ENCODE data around the gene ZNF236. TPM values are rescaled to one million over a fixed set of nuclear protein-coding genes. Genes with fewer than 3 reads are reported as not detected.
A peak's percentile ranks its signal among the peaks of the same experiment; 100 is the strongest.

The ZNF236 gene
- total and polyA plus RNA-seq, 2 of the 8 experiments (the other 6 are each of a cell fraction or from before 2014, with no cell fraction given): 6.7 to 14.5 TPM

- no peaks in the 10 kb centered on the region for H3K27me3 ChIP-seq (replicated peaks in 1 of 4; ENCODE audit: control insufficient read depth in 3 of 4, extremely low read depth in 1 of 4, insufficient read depth in 3 of 4, low read length in 3 of 4)
- no peak overlapping the region for H2AK5ac ChIP-seq (ENCODE audit: low read depth, low read length)
- no peaks in the 10 kb centered on the region for H3K79me1 ChIP-seq (ENCODE audit: low read depth, low read length)
- H3K4me2 ChIP-seq (ENCODE audit: insufficient read depth in 1 of 2, low read depth in 2 of 2, low read length in 2 of 2): no peak overlapping the region
- no peak overlapping the region for H2BK20ac ChIP-seq (ENCODE audit: low read length)
- H3K9ac ChIP-seq (replicated peaks in 1 of 4; ENCODE audit: extremely low read depth in 1 of 4, low read depth in 3 of 4, low read length in 3 of 4): no peak overlapping the region
- H2BK12ac ChIP-seq (ENCODE audit: low read depth, low read length): no peak overlapping the region
- no peak overlapping the region for H3K56ac ChIP-seq (replicated peaks; ENCODE audit: insufficient read length, low read depth, low read length)
- H3K14ac ChIP-seq (ENCODE audit: insufficient read length): no peak overlapping the region
- ChIA-PET POLR2A (ENCODE audit: partially characterized antibody) (interaction anchor here (0.8 to 1.5 kb wide), 4 partner anchors 10 to 17 kb away, joined by 3 to 6 read pairs (median 3); partner anchors contain the start of gene ZNF236), CTCF (ENCODE audit: partially characterized antibody) (interaction anchor here (1.1 to 1.6 kb wide), 7 partner anchors 12 to 99 kb away, joined by 3 to 6 read pairs (median 5); no protein-coding TSS in a partner anchor)
- FAIRE-seq (no peak), DNase-seq (ENCODE audit: low read depth in 1 of 2, low spot score in 2 of 2) (no peak)
- H3K18ac ChIP-seq (ENCODE audit: extremely low read depth, low read length): no peak overlapping the region
- no peak overlapping the region for H3K4ac ChIP-seq (replicated peaks; ENCODE audit: insufficient read length, low read depth, low read length)
- H4K20me1 ChIP-seq (replicated peaks in 1 of 2; ENCODE audit: control insufficient read depth in 1 of 2, insufficient read depth in 2 of 2, low read length in 2 of 2): no peaks in the 10 kb centered on the region
- H3K23ac ChIP-seq (ENCODE audit: insufficient read length): no peak overlapping the region
- H4K91ac ChIP-seq (replicated peaks; ENCODE audit: insufficient read length, low read length): no peak overlapping the region
- H3K27ac ChIP-seq (ENCODE audit: low read depth, low read length): no peak overlapping the region
- 0 out of 2 replicates have a peak overlapping the region, but pooled peaks have one; percentile 25 for H4K8ac ChIP-seq (ENCODE audit: extremely low read depth, insufficient read depth, low read length)
- H3K9me3 ChIP-seq (ENCODE audit: insufficient read depth in 2 of 2, low read depth in 1 of 2, low read length in 1 of 2): no peaks in the 10 kb centered on the region
- H4K5ac ChIP-seq (ENCODE audit: insufficient read length, low read depth, low read length): no peak overlapping the region
- TF ChIP-seq CTBP2 (IDR thresholded peaks at IDR 0.05; ENCODE audit: borderline replicate concordance, insufficient read depth, insufficient read length, low read length) (no peak), GTF2F1 (IDR thresholded peaks at IDR 0.05; ENCODE audit: borderline replicate concordance, low read depth, low read length) (no peak), RNF2 (IDR thresholded peaks at IDR 0.05; ENCODE audit: borderline replicate concordance, low read depth, low read length, missing control alignments, poor library complexity, severe bottlenecking) (no peak), YY1 (IDR thresholded peaks at IDR 0.05; ENCODE audit: low read depth, low read length) (no peak), TEAD4 (IDR thresholded peaks at IDR 0.05; ENCODE audit: low read depth, low read length) (no peak)
- 93% methylated on average over 7 of the region's 7 CpGs; no CpG with 5 or more reads in 1 of the 2 experiments for WGBS, 2 experiments (ENCODE audit: extremely low coverage in 1 of 2, insufficient coverage in 1 of 2, insufficient read length in 1 of 2, insufficient replicate concordance in 2 of 2, low coverage in 1 of 2, low lambda C conversion rate in 2 of 2, missing lambda C conversion rate in 1 of 2)
- no peaks in the 10 kb centered on the region; the same call in 1 of the 2 replicates for H3K23me2 ChIP-seq (ENCODE audit: low read depth, low read length)
- no peak overlapping the region for H2AFZ ChIP-seq (ENCODE audit: low read length)
- H2BK5ac ChIP-seq (ENCODE audit: low read depth, low read length): no peak overlapping the region
- no peak overlapping the region for H2BK120ac ChIP-seq (replicated peaks; ENCODE audit: low read depth, low read length)
- no peaks in the 10 kb centered on the region for H3K79me2 ChIP-seq (ENCODE audit: control insufficient read depth in 1 of 2, insufficient read depth in 2 of 2, low read length in 2 of 2)
- no peaks in the 10 kb centered on the region for H3K36me3 ChIP-seq (ENCODE audit: control insufficient read depth in 2 of 4, insufficient read depth in 4 of 4, low read length in 3 of 4)
- no peak overlapping the region for H3K4me3 ChIP-seq (ENCODE audit: extremely low read depth in 1 of 4, insufficient read depth in 2 of 4, low read depth in 3 of 4, low read length in 4 of 4)
- H2BK15ac ChIP-seq (ENCODE audit: low read length): no peak overlapping the region
- peaks cover 0 to 2% (median 0%) of the 10 kb centered on the region in 4 experiments; a peak in 2 of 7 replicates for H3K4me1 ChIP-seq (replicated peaks in 1 of 4; ENCODE audit: control insufficient read depth in 3 of 4, insufficient read depth in 4 of 4, low read length in 3 of 4)
Observed at GRCh38 chr18:76806301-76806700, 16.1 kb upstream of the ZNF236 start.

All from H1 (cell line).